Measurements from ENCODE around the gene HSFX4.

- TF ChIP-seq POLR2A (IDR thresholded peaks at IDR 0.05) = no peak
- TF ChIP-seq CTCF (IDR thresholded peaks at IDR 0.05) = no peak
- TF ChIP-seq EP300 (IDR thresholded peaks at IDR 0.05) = no peak
Observed at GRCh38 chrX:149910178-149910695, 19.1 kb upstream of the HSFX4 start.
